ENCODE measurements around the gene TRMT2A.

DNA sequence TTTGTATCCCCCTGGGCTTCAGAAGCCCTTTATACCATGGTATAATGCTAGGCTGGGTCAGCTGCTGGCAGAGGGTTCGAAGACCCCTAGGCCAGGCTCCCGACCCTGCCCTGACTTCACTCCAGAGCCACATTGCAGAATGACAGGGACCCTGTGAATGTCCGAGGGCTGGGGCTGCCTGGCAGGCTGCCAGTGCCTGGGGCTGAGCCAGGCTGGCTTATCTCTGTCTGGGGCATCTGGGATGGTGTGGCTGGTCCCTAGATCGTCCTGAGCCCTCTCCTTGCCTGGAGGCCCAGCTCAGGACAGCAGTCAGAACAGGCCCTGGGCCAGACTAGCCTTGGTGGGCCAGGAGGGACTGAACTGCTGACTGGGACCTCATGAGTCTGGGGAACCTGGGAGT lies 18.2 kb upstream of the TRMT2A start:
- TF ChIP-seq EZH2 (IDR thresholded peaks at IDR 0.05; ENCODE audit: borderline replicate concordance, low read depth, low read length, severe bottlenecking) = no peak
- TF ChIP-seq, protein P1, sequence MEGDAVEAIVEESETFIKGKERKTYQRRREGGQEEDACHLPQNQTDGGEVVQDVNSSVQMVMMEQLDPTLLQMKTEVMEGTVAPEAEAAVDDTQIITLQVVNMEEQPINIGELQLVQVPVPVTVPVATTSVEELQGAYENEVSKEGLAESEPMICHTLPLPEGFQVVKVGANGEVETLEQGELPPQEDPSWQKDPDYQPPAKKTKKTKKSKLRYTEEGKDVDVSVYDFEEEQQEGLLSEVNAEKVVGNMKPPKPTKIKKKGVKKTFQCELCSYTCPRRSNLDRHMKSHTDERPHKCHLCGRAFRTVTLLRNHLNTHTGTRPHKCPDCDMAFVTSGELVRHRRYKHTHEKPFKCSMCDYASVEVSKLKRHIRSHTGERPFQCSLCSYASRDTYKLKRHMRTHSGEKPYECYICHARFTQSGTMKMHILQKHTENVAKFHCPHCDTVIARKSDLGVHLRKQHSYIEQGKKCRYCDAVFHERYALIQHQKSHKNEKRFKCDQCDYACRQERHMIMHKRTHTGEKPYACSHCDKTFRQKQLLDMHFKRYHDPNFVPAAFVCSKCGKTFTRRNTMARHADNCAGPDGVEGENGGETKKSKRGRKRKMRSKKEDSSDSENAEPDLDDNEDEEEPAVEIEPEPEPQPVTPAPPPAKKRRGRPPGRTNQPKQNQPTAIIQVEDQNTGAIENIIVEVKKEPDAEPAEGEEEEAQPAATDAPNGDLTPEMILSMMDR (IDR thresholded peaks at IDR 0.05; ENCODE audit: borderline replicate concordance, extremely low read depth, low read length, poor library complexity, severe bottlenecking) = no peak
